ENCODE data around the gene SV2B. TPM values are rescaled to one million over a fixed set of nuclear protein-coding genes. Genes with fewer than 3 reads are reported as not detected.
A peak's percentile ranks its signal among the peaks of the same experiment; 100 is the strongest.
"Not testable (repeated sequence)": the region's sequence is repeated elsewhere in the genome, so short reads cannot be mapped to it uniquely, and the experiment has no call there.

The SV2B gene
- total and polyA plus RNA-seq, 8 donors: 0.53 to 11.3 (median 5.2) TPM

DNA sequence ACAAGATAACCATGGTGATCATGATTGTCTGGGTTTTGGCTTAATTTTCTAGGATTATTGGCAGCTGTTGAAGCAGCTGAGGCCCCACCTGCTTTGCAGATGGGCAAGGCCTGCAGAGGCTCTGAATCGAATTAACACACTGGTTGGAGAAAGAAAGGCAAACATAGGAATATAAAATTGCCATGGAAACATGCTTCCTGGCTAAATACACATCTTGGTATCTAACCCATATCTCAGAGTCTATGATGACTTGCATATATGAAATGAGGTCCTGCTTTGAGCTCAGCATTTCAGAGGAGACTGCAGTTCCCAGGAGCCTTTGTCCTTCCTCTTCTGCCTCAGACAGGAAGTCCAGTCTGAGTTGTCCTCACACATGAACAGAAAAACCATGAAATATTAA is 24.3 kb upstream of the SV2B start:
- no peaks in the 10 kb centered on the region for H3K9me3 ChIP-seq
- no peak for DNase-seq
- H3K4me1 ChIP-seq: no peaks in the 10 kb centered on the region
- H3K4me3 ChIP-seq: no peak overlapping the region
- 40 to 67% methylated on average over 1 of the region's 1 CpG for WGBS, 2 donors
- intact Hi-C loops (cut with DNase I): no loop called here
- no peak overlapping the region for H3K27ac ChIP-seq
- TF ChIP-seq, protein P1, sequence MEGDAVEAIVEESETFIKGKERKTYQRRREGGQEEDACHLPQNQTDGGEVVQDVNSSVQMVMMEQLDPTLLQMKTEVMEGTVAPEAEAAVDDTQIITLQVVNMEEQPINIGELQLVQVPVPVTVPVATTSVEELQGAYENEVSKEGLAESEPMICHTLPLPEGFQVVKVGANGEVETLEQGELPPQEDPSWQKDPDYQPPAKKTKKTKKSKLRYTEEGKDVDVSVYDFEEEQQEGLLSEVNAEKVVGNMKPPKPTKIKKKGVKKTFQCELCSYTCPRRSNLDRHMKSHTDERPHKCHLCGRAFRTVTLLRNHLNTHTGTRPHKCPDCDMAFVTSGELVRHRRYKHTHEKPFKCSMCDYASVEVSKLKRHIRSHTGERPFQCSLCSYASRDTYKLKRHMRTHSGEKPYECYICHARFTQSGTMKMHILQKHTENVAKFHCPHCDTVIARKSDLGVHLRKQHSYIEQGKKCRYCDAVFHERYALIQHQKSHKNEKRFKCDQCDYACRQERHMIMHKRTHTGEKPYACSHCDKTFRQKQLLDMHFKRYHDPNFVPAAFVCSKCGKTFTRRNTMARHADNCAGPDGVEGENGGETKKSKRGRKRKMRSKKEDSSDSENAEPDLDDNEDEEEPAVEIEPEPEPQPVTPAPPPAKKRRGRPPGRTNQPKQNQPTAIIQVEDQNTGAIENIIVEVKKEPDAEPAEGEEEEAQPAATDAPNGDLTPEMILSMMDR (IDR thresholded peaks at IDR 0.05): no peak
- no peak for FAIRE-seq
- peaks cover 0 to 5% (median 2%) of the 10 kb centered on the region in 4 donors for H3K27me3 ChIP-seq
- ATAC-seq: no peak
- no peaks in the 10 kb centered on the region for H3K36me3 ChIP-seq

DNA sequence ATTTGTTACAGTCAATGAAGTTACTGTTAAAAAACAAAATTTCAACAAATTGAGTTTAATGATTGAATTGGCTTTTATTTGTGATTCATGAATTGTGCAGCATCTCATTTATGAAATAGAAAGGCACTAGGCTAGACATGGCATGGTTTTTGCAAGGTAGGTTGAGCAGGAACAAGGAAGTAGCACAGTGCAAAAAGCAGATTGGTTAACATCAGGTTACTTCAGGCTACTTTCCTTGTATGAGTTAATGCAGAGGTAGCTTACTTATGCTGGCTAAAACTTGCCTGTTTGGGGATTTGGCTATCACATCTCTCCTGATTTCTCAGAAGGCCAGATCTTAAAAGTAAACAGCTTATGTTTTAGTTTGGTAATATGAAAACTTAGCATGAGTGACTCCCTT is 23.0 kb upstream of the SV2B start:
- no peak for ATAC-seq
- TF ChIP-seq, protein P1 (IDR thresholded peaks at IDR 0.05): no peak
- H3K27me3 ChIP-seq: peaks cover 0 to 4% (median 0%) of the 10 kb centered on the region in 4 donors
- no peak overlapping the region for H3K4me3 ChIP-seq
- intact Hi-C loops (cut with DNase I): no loop called here
- H3K4me1 ChIP-seq: no peaks in the 10 kb centered on the region
- DNase-seq: no peak
- no peak overlapping the region for H3K27ac ChIP-seq
- no peaks in the 10 kb centered on the region for H3K9me3 ChIP-seq
- FAIRE-seq: no peak
- no peaks in the 10 kb centered on the region for H3K36me3 ChIP-seq

DNA sequence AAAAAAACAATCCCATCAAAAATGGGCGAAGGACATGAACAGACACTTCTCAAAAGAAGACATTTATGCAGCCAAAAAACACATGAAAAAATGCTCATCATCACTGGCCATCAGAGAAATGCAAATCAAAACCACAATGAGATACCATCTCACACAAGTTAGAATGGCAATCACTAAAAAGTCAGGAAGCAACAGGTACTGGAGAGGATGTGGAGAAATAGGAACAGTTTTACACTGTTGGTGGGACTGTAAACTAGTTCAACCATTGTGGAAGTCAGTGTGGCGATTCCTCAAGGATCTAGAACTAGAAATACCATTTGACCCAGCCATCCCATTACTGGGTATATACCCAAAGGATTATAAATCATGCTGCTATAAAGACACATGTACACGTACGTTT is 6.2 kb upstream of the SV2B start:
- FAIRE-seq; H3K4me1 ChIP-seq; H3K4me3 ChIP-seq; intact Hi-C loops (cut with DNase I); H3K27me3 ChIP-seq; H3K27ac ChIP-seq; DNase-seq; ATAC-seq; H3K36me3 ChIP-seq; H3K9me3 ChIP-seq: not testable (repeated sequence)
- WGBS, 2 donors: 80 to 94% methylated on average over 3 of the region's 4 CpGs

DNA sequence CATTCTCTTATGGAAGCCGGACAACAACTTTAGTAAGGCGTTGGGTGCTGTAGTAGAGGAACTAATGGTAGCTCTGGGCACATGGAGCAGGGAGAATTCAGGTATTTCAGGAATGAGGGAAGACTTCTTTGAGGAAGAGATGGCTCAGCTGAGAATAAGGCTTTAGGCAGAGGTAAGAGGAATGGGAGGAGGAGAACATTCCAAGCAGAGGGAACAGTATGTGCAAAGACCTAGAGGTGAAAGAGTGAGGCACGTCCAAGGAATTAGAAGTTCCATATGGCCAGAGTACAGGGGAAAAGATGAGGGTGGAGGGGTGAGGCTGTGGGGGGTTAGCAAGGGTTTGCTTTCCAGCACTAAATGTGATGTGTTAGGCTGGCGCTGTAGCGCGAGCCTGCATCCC is 1.6 kb upstream of the SV2B start:
- no peaks in the 10 kb centered on the region for H3K36me3 ChIP-seq
- no peak for ATAC-seq
- H3K27ac ChIP-seq: no peak overlapping the region
- TF ChIP-seq, protein P1 (IDR thresholded peaks at IDR 0.05): no peak
- no peak for DNase-seq
- WGBS, 2 donors: 84 to 88% methylated on average over 6 of the region's 6 CpGs
- peaks cover 0 to 7% (median 2%) of the 10 kb centered on the region in 4 donors for H3K27me3 ChIP-seq
- no peaks in the 10 kb centered on the region for H3K4me1 ChIP-seq
- no peak for FAIRE-seq
- intact Hi-C loops (cut with DNase I): no loop called here
- no peak overlapping the region for H3K4me3 ChIP-seq
- H3K9me3 ChIP-seq: no peaks in the 10 kb centered on the region

DNA sequence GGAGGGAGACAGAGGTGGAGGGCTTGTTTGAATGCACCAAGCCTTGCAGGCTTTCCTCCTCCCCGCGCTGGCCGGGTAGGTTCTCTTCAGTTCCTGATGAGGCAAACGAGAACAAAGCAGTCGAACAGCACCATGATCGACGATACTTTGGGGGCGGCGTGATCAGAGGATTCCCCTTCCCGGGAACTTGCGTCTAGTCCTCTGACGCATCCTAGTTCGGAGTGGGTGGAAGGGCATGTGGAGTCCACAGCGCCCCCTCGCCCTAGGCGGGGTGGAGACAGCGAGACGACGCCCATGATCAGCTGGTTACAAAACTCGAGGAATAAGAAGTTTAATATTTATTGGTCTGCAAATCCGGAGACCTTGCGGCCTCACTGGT is 452 bp upstream of the SV2B start:
- WGBS, 2 donors: 1 to 2% methylated on average over 22 of the region's 22 CpGs
- intact Hi-C loops (cut with DNase I): no loop called here
- DNase-seq (peak in 4 of 6 donors; percentile 20 to 31 (median 22)), FAIRE-seq (no peak), ATAC-seq (peak; percentile 25 to 63 (median 54))
- H3K27ac ChIP-seq: peak overlapping the region in 3 of 4 donors; percentile 33 to 59 (median 55)
- no peaks in the 10 kb centered on the region for H3K9me3 ChIP-seq
- peaks cover 0 to 7% (median 2%) of the 10 kb centered on the region in 4 donors for H3K27me3 ChIP-seq
- TF ChIP-seq, protein P1 (IDR thresholded peaks at IDR 0.05): no peak
- no peaks in the 10 kb centered on the region for H3K36me3 ChIP-seq
- H3K4me3 ChIP-seq: peak overlapping the region; percentile 31 to 56 (median 44)
- H3K4me1 ChIP-seq: no peaks in the 10 kb centered on the region
